ENCODE results near the gene ZMYND11.

ZMYND11 gene

GRCh38 chr10:135132-135600 lies at the start of gene ZMYND11:
Gene ZMYND11 (plus strand): TSS chr10:135455. CDS start chr10:180013, 44,558 bp downstream.
- DNase-seq (ENCODE audit: low spot score) = peak; percentile 73

- no peak for DNase-seq (ENCODE audit: low spot score)
Observed at GRCh38 chr10:86031-86430, 49.2 kb upstream of the ZMYND11 start.

GRCh38 chr10:87177-88080 lies 47.8 kb upstream of the ZMYND11 start:
- no peak for DNase-seq (ENCODE audit: low spot score)

GRCh38 chr10:88253-88652 lies 47.0 kb upstream of the ZMYND11 start:
- DNase-seq (ENCODE audit: low spot score) = no peak

GRCh38 chr10:89248-89647 lies 46.0 kb upstream of the ZMYND11 start:
- DNase-seq (ENCODE audit: low spot score) = no peak

GRCh38 chr10:90161-90560 lies 45.1 kb upstream of the ZMYND11 start:
- no peak for DNase-seq (ENCODE audit: low spot score)

GRCh38 chr10:91313-91712 lies 43.9 kb upstream of the ZMYND11 start:
- DNase-seq (ENCODE audit: low spot score) = no peak

GRCh38 chr10:92153-92552 lies 43.1 kb upstream of the ZMYND11 start:
- DNase-seq (ENCODE audit: low spot score) = no peak

- no peak for DNase-seq (ENCODE audit: low spot score)
Observed at GRCh38 chr10:92846-93245, 42.4 kb upstream of the ZMYND11 start.

- no peak for DNase-seq (ENCODE audit: low spot score)
Observed at GRCh38 chr10:94613-95012, 40.6 kb upstream of the ZMYND11 start.

- no peak for DNase-seq (ENCODE audit: low spot score)
Observed at GRCh38 chr10:95356-96115, 39.7 kb upstream of the ZMYND11 start.

- no peak for DNase-seq (ENCODE audit: low spot score)
Observed at GRCh38 chr10:96466-96865, 38.8 kb upstream of the ZMYND11 start.

GRCh38 chr10:104416-104815 lies 30.8 kb upstream of the ZMYND11 start:
- no peak for DNase-seq (ENCODE audit: low spot score)

GRCh38 chr10:104862-105565 lies 30.2 kb upstream of the ZMYND11 start:
- DNase-seq (ENCODE audit: low spot score) = no peak

- DNase-seq (ENCODE audit: low spot score) = no peak
Observed at GRCh38 chr10:105806-106205, 29.4 kb upstream of the ZMYND11 start.

- no peak for DNase-seq (ENCODE audit: low spot score)
Observed at GRCh38 chr10:106740-107139, 28.5 kb upstream of the ZMYND11 start.

- no peak for DNase-seq (ENCODE audit: low spot score)
Observed at GRCh38 chr10:112246-112645, 23.0 kb upstream of the ZMYND11 start.

GRCh38 chr10:124874-125273 lies 10.4 kb upstream of the ZMYND11 start:
- no peak for DNase-seq (ENCODE audit: low spot score)

GRCh38 chr10:127612-128432 lies 7.4 kb upstream of the ZMYND11 start:
- DNase-seq (ENCODE audit: low spot score) = peak; percentile 49

GRCh38 chr10:129810-130209 lies 5.4 kb upstream of the ZMYND11 start:
- no peak for DNase-seq (ENCODE audit: low spot score)

Measured in globus pallidus (tissue), 1 donor.